CD1c-positive myeloid dendritic cell (primary cell): ENCODE results near the gene ATP5PD.
"Not testable (repeated sequence)": the region's sequence is repeated elsewhere in the genome, so short reads cannot be mapped to it uniquely, and the experiment has no call there.

ENCODE experiments used
- DNase-seq: peaks from one replicate; pipeline ENCODE4 v3.0.0-alpha.2; 2016; ENCODE audit errors: extremely low spot score

ATP5PD gene

DNA sequence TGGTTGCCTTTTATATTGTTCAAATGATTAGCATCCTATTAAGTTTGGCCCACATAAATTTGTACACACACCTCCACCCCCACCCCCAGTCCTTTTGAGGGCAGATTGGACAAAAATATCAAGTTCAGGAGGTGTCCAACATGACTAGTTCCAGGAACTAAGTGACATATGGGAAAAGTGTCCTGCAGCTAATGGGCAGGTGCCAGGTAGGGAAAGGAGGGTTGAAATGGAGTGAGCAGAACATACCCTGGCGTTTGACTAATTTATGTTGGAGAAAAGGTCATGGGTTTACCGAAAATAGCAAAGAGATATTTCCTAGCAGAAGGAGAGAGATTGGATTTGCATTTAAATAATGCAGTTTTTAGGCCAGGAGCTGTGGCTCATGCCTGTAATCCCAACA lies 5.2 kb upstream of the ATP5PD start:
- DNase-seq = no peak

DNA sequence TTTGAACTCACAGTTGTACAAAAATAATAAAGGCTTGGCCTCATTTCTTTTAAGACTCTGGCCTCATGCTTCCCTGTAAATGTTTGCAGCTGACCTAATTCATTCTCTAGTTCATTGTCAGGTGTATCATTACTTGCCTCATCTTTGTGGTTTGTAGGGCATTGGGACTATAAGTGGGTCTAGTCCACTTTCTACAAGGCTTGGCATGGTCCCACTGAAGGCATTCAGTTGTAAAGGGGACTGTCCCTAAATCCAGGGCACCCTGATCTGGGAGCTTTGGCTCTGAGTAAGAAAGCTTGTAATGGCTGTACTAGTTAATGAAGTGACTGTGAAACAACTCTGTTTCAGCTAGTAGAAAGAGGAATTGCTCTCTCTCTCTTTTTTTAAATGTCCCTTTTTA lies 2.9 kb upstream of the ATP5PD start:
- DNase-seq = no peak

DNA sequence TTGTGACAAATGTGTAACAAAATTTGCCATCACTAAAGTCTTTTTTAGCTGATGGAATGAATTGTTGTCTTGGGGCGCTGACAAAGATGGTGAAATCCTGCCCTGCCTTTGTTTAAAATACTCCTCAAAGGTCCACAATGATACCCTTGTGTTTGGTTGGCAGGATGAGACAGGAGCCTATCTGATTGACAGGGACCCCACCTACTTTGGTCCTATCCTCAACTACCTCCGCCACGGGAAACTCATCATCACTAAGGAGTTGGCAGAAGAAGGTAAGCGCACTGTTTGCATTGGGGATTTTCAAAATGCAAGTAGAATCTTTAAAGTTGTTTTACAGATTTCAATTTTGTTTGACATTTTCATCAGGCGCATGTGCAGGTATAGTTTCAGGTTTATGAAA lies 2.3 kb upstream of the ATP5PD start:
- no peak for DNase-seq

- peak; percentile 26 for DNase-seq
Observed at GRCh38 chr17:75048249-75048878, 1.6 kb upstream of the ATP5PD start.

DNA sequence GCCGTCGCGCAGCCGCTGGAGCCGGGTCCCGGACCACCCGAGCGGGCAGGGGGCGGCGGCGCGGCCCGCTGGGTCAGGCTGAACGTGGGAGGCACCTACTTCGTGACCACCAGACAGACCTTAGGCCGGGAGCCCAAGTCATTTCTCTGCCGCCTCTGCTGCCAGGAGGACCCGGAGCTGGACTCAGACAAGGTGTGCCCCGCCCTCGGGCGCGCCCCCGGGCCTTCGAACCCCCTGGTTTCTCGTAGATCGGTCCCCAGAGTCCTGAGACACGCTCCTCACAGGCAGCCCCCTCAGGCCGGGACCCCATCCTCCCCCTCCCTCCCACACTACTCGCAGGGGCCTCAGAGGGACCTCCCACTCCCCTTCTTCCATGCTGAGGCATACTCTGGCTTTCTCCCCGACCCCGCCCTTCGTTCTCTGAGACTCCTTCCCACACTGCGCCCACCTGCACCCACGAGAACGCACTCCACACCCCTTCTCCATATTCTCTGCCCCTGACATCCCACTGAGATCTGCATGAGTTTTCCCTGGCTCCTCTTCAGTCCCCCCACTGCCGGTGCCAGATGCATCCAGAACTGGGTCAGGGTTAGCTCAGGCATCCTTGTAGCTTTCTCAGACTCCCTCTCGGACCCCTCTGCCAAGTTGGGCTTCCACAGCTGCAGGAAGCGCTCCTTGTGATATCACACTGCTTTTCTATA lies 779 bp upstream of the ATP5PD start:
- peak; percentile 20 for DNase-seq

DNA sequence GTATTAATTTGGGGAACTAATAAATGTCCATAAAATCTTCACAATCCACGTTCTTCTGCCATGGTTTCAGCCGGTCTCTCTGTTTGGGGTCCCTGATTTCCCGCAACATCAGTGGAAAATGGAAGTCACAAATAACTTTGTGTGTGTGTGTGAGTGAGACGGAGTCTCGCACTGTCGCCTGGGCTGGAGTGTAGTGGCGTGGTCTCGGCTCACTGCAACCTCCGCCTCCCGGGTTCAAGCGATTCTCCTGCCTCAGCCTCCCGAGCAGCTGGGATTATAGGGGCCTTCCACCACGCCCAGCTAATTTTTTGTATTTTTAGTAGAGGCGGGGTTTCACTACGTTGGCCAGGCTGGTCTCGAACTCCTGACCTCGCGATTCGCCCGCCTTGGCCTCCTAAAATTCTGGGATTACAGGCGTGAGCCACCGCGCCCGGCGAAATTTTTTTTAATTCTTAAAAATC lies 793 bp downstream of the ATP5PD start:
- DNase-seq = not testable (repeated sequence)

DNA sequence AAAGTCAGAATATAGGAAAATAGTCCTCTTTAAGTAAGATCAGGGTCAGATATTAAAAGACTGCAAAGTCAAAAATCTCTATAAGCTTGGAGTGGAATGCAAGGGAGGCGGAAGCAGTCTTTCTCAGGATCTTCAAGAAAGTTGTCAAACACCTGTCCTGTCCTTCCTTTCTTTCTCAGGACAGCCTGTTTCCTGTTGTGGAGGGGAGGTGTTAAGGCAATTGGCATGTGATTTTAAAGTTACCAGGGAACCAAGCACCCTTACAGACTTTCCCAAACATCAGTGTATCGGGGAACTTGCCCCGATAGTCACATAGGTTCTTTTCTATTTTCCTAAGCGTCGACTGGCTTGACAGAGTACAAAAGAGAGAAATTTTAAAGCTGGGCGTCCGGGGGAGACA lies 2.1 kb downstream of the ATP5PD start:
- no peak for DNase-seq

GRCh38 chr17:75043789-75044188 lies 3.0 kb downstream of the ATP5PD start:
- DNase-seq = not testable (repeated sequence)

DNA sequence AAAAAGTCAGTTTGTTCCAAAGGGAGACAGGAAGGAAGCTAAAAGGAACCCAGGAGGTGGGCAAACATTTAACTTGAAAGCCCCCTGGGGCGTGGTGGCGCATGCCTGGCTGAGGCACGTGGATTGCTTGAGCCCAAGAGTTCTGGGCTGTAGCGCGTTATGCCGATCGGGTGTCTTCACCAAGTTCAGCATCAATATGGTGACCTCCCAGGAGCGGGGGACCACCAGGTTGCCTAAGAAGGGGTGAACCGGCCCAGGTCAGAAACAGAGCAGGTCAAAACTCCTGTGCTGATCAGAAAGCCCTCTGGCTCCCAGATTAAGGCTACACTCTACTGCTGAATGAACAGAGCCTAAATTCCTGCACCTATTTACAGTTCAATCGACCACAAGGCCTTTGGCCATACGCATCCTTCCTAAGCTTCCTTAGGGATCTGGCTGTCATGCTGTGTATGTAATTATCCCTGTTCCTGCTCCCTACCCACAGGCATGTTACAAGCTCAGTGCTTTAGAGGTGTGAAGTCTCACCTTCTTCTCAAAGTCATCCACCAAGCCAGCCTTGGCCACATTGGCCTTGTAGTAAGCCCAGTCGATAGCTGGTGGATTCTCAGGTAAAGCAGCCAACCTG lies 5.0 kb downstream of the ATP5PD start:
- no peak for DNase-seq

DNA sequence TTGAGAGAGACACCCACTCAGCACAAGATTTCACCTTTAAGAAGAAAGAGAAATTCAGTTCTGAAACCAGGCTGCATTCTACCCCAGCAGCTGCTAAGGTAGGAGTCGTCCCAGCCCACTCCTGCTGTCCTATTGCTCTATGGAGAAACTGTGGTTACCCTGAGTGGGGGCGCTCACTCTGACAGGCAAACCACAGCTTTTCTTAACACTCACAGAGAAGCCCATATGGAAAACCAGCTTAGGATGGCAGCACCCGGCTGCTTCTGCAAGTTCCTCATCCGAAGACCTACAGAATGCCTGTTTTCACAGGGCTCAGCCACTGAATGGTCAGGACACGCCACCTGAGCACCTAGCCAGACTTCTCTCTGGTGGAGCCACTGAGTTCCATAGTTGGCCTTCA lies 7.5 kb downstream of the ATP5PD start:
- DNase-seq = peak; percentile 5

- peak; percentile 76 for DNase-seq
Observed at GRCh38 chr17:75036643-75037268, 10.0 kb downstream of the ATP5PD start.

DNA sequence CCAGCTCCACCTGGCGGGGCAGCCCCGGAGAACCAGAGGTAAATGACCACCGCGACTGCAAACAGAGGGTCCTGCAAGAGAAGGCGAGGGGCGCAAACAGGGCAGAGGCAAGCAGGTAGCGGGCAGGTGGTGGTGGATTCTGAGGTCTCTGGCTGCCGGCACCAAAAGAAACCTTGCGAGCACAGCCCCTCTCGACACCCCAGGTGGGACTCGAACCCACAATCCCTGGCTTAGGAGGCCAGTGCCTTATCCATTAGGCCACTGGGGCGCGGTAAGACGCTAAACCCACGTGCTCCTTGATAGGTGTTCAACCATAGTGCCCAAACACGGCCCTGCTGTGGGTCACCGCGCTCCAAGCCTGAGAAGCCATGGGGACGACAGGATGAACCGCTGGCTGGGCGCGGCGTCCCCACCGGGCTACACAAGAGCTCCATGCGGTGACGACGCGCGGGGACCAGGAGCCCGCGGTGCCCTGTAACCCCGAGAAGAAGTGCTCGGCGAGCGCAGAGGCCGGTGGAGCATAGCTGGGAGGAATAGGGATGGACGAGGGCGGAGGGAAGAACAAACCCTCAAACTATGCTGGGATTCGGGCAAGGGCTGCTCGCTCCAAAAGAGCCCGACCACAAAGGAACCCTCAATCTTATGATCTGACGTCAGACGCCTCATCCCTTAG lies 12.4 kb downstream of the ATP5PD start:
- DNase-seq = peak; percentile 69

DNA sequence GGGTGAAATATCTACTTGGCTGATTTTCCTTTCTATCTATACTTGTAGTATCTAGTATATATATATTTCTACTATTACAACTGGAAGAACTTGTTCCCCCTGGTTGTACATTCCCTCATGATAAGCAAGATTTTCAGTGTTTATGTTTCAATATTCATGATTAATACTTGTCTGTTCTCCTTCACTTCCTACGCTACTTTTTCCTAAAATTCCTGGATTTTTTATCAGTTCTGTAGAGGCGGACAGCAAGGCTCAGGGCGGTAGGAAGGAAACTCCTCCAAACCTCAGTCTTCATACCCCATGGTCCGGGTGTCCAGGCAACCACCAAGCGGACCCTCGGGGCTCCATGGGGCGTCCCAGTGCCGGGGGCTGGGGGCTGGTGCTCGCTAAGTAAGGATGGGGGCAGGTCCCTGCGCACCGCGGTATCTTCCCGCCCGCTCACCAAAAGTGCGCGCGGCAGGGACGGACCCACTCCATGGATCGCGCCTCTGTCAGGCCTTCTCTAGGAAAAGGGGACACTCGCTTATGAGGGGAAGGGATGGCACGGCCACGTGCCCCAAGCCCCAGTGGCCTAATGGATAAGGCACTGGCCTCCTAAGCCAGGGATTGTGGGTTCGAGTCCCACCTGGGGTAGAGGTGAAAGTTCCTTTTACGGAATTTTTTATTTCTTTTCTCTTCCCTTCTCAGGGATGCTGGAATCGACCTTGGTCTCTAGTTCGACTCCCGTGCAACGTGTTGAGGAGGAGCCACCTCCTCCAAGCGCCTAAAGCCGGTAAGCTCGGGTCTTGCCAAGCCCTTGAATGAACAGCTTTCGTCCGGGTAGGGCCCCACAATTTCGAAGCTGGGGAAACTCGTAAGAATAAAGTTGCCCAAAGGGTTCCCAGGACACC lies 13.2 kb downstream of the ATP5PD start:
- DNase-seq = peak; percentile 85

- no peak for DNase-seq
Observed at GRCh38 chr17:75032720-75033280, 14.0 kb downstream of the ATP5PD start.

DNA sequence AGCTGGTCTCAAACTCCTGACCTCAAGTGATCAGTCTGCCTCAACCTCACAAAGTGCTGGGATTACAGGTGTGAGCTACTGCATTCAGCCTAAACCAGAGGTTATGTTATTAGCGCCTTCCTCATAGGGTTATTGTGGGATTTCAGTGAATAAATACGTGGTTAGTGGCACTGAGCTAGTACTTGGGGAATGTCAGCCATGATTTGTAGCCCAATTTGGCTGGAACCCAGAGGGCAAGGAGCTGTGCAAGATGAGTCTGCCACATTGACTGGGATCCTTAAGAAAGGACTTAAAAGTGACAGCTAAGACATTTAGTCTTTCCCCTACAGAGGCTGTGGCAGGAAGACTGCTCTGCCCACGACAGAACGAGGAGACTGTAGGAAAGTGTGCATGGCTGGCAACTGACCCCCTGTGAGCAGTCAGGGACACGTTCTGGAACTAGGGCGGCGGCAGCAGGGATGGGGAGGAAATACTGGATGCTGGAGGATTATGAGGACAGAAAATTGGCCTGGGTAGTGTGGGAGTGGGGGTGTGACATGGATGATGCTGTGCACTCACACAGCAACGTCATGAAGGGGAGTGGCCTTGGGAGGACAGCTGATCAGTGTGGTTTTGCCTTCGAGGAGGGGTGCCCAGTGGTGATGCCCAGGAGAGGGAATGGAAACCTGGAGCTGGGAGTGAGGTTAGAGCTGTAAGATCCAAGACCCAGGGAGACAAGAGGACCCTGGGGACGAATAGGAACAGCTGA lies 14.6 kb downstream of the ATP5PD start:
- DNase-seq = peak; percentile 82

DNA sequence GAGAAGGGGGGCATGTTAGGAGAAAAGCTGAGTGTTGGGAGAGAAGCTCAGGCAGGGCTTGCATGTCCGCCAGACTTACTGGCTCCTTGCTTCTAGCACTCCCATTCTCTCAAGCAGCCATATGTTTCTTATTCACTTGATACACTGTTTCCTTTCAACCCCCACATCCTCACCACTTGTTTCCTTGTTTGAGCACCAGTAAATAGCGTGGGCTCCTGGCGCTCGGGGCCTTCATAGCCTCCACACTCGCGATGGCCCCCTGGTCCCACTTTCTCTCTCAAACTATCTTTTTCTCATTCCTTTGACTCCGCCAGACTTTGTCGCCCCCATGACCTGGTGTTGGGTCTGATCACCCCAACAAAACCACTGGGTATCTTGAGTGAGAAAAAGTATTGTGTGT lies 16.6 kb downstream of the ATP5PD start:
- DNase-seq = no peak

GRCh38 chr17:75026650-75027049 lies 20.1 kb downstream of the ATP5PD start:
- DNase-seq = peak; percentile 41

- DNase-seq = not testable (repeated sequence)
Observed at GRCh38 chr17:75025398-75025734, 21.4 kb downstream of the ATP5PD start.

DNA sequence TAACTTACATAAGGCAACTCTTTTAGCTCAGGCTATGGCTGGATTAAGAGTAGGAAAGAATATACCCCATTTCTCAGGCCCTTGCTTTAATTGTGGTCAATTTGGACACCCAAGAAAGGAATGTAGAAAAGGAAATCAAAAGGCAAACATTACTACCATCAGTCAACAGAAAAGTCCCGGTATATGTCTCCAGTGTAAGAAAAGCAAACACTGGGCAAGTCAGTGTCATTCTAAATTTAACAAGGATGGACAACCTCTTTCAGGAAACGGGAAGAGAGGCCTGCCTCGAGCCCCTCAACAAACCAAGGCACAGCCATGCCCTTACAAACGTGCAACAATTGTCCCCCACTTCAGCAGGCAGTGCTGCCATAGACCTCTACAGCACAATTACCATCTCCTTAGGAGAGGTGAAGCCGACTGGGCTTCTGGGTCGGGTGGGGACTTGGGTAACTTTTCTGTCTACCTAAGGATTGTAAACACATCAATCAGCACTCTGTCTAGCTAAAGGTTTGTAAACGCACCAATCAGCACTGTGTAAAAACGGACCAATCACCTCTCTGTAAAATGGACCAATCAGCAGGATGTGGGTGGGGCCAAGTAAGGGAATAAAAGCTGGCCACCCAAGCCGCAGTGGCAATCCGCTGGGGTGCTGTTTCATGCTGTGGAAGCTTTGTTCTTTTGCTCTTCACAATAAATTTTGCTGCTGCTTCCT lies 21.9 kb downstream of the ATP5PD start:
- DNase-seq = peak; percentile 4
